Activated CD8-positive, alpha-beta T cell treated with anti-CD3 and anti-CD28 coated beads, Interleukin-2, amount 10 ng/mL, durations not matched to agents 7 days and 5 days (primary cell): ENCODE results near the gene FOXO1. TPM values are rescaled to one million over a fixed set of nuclear protein-coding genes. Genes with fewer than 3 reads are reported as not detected.
A peak's percentile ranks its signal among the peaks of the same experiment; 100 is the strongest.
"Not testable (repeated sequence)": the region's sequence is repeated elsewhere in the genome, so short reads cannot be mapped to it uniquely, and the experiment has no call there.

Source experiments
- ATAC-seq: fragments of 150-1000 bp; cut with Tn5 transposase; one replicate; pipeline ENCODE4 v1.10.0; 2021; ENCODE audit warnings: moderate library complexity
- CTCF ChIA-PET: fragments of 350-600 bp; sonication (Branson Sonifier 250); formaldehyde crosslinking; loops from one replicate; lab custom pipeline; 2021; ENCODE audit warnings: antibody characterized with exemption; lab: Charles Lee
- POLR2A ChIA-PET: fragments of 350-600 bp; sonication (Branson Sonifier 250); formaldehyde crosslinking; loops from one replicate; lab custom pipeline; 2021; ENCODE audit warnings: antibody characterized with exemption; lab: Charles Lee
- DNase-seq: peaks from one replicate; pipeline ENCODE4 v3.0.0-alpha.2; 2020
- H3K27ac Mint-ChIP-seq: one replicate; pipeline ENCODE4 v1.8.0; 2021; ENCODE audit warnings: mild to moderate bottlenecking, mixed read lengths
- H3K27me3 Mint-ChIP-seq: one replicate; pipeline ENCODE4 v1.8.0; 2021; ENCODE audit warnings: low read depth, mixed read lengths
- H3K36me3 Mint-ChIP-seq: one replicate; pipeline ENCODE4 v1.8.0; 2021; ENCODE audit warnings: low read depth, mixed read lengths
- H3K4me1 Mint-ChIP-seq: one replicate; pipeline ENCODE4 v1.8.0; 2021; ENCODE audit warnings: low read depth, mixed read lengths
- H3K4me3 Mint-ChIP-seq: one replicate; pipeline ENCODE4 v1.8.0; 2021; ENCODE audit warnings: mild to moderate bottlenecking, mixed read lengths
- H3K9me3 Mint-ChIP-seq: one replicate; pipeline ENCODE4 v1.8.0; 2022; ENCODE audit warnings: mixed read lengths; ENCODE audit not compliant: insufficient read depth
- total RNA-seq, 2 experiments: library from RNA; stranded (reverse); gene quantifications; one replicate each; pipeline ENCODE4 v1.2.3, GENCODE V29; 2021

FOXO1 gene
- total RNA-seq, 2 experiments from 2014 or later: 23.1 to 24.0 TPM

DNA sequence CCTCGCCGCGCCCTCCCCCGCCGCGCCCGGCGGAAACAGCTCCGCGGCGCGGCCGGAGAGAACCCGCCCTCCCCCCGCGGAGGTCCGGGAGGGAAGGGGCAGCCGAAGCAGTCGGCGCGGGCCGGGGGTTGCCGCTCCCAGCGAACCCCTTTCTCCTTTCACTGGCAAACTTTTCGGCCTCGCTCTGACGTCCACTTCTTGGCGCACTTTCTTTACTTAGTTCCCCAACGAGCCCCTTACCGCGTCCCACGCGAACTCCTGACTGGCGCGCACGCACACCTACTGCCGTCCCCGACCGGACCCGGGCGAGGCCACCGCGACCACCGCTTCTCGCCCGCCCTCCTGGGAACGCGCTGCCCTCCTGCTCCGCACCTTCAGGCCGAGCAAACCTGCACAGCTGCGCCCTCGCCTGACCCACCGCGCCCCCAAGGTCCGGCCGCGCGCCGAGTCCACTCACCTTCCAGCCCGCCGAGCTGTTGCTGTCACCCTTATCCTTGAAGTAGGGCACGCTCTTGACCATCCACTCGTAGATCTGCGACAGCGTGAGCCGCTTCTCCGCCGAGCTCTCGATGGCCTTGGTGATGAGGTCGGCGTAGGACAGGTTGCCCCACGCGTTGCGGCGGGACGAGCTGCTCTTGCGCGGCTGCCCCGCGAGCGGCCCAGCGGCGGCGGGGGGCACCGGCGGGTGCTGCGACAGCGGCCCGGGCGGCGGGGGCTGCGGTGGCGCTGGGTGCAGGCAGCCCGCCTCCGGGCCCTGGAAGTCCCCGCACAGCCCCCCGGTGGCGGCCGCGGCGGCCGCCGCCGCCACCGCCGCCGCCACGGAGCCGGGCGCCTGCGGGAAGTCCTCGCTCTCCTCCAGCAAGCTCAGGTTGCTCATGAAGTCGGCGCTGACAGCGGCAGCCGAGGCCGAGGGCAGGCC lies 1.1 kb downstream of the FOXO1 start:
- CTCF ChIA-PET: interaction anchor here (0.8 to 1.4 kb wide), 5 partner anchors 47 to 723 kb away, joined by 3 to 5 read pairs (median 4); no protein-coding TSS in a partner anchor
- H3K4me3 Mint-ChIP-seq: peak overlapping the region; percentile 90
- POLR2A ChIA-PET: interaction anchor here (0.7 to 3.7 kb wide), 27 partner anchors 10 to 564 kb away, joined by 3 to 24 read pairs (median 5); no protein-coding TSS in a partner anchor
- H3K4me1 Mint-ChIP-seq: peaks cover 52% of the 10 kb centered on the region
- H3K9me3 Mint-ChIP-seq: no peaks in the 10 kb centered on the region
- H3K36me3 Mint-ChIP-seq: peaks cover 21% of the 10 kb centered on the region
- DNase-seq (peak; percentile 54), ATAC-seq (peak; percentile 9)
- peak overlapping the region; percentile 91 for H3K27ac Mint-ChIP-seq
- no peaks in the 10 kb centered on the region for H3K27me3 Mint-ChIP-seq

DNA sequence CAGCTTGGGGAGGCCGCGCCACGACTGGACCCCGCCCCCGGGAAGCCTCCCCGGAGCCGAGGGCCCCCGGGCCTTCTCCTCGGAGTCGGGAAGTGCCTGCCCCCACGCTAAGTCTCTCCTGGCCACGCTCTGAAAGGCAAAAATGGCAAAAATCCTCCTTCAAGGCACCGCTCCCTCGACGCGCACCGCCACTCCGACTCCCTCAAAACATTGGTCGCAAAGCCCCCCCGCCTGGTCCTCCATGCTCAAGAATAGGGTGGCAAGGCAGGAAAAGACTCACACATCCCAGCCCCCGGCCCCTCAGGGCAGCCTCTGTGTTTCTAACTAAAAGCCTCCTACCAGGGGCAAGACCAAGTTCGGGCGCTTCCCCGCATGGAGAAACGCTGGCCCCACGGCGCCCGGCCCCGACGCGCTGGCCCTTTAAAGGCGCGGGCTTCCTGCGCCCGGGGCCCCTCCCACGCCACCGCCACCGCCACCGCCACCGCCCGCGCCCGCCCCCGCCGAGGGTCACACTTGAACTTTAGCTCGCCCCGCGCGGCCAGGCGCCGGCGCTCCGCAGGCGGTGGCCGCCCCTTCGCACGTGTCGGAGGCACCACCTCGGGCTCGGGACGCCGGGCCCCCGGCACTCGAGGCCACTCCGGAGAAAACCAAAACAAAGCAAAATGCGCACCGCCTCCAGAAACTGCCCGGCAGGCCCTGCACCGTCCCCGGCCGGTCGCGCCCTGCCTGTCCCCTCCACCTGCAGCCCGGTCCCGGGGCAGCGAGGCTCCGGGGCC lies 1.9 kb downstream of the FOXO1 start:
- CTCF ChIA-PET: interaction anchor here (0.8 to 1.4 kb wide), 7 partner anchors 27 to 722 kb away, joined by 3 to 10 read pairs (median 3); no protein-coding TSS in a partner anchor
- Mint-ChIP-seq H3K27me3 (no peaks in the 10 kb centered on the region), H3K9me3 (no peaks in the 10 kb centered on the region), H3K4me3 (peak overlapping the region; percentile 91), H3K27ac (peak overlapping the region; percentile 98), H3K36me3 (peaks cover 26% of the 10 kb centered on the region), H3K4me1 (peaks cover 55% of the 10 kb centered on the region)
- DNase-seq (peak; percentile 75), ATAC-seq (peak; percentile 29)
- POLR2A ChIA-PET: interaction anchor here (0.7 to 3.7 kb wide), 35 partner anchors 8 to 613 kb away, joined by 3 to 24 read pairs (median 4); no protein-coding TSS in a partner anchor

DNA sequence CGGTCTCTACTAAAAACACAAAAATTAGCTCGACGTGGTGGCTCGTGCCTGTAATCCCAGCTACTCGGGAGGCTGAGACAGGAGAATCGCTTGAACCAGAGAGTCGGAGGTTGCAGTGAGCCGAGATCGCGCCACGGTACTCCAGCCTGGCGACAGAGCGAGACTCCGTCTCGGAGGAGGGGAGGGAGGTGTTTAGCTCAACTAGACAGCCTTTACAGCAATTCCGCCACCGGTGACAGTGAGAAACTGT lies 2.4 kb downstream of the FOXO1 start:
- peak overlapping the region; percentile 91 for H3K4me3 Mint-ChIP-seq
- not testable (repeated sequence) for H3K27me3 Mint-ChIP-seq, H3K9me3 Mint-ChIP-seq
- peaks cover 26% of the 10 kb centered on the region for H3K36me3 Mint-ChIP-seq
- peaks cover 58% of the 10 kb centered on the region for H3K4me1 Mint-ChIP-seq
- H3K27ac Mint-ChIP-seq: peak overlapping the region; percentile 98
- ChIA-PET POLR2A (interaction anchor here (0.6 to 3.7 kb wide), 27 partner anchors 9 to 613 kb away, joined by 3 to 24 read pairs (median 4); no protein-coding TSS in a partner anchor), CTCF (interaction anchor here (0.8 to 1.3 kb wide), 5 partner anchors 26 to 595 kb away, joined by 3 to 10 read pairs (median 3); no protein-coding TSS in a partner anchor)
- DNase-seq: peak; percentile 86
- ATAC-seq: peak; percentile 49

DNA sequence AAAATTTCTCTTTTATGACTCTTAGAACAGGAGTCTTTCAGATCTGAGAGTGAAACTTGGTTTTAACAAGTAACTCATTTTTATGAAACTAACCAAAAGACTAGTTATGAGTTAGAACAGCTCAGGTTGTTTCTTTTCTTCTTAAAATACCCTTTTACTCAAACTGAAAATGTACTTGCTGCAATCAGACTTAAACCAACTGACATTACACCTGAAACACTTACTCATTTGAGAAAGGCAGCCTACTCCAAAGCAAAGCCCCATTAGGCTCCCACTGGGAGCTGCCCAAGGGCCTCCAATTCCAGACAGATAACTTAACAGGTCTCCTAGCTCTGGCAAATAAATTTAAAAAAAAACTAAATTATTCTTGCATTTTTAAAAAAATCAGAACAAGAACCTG lies 3.6 kb downstream of the FOXO1 start:
- Mint-ChIP-seq H3K36me3 (peaks cover 32% of the 10 kb centered on the region), H3K4me1 (peaks cover 58% of the 10 kb centered on the region), H3K27me3 (no peaks in the 10 kb centered on the region), H3K27ac (peak overlapping the region; percentile 98), H3K4me3 (peak overlapping the region; percentile 91), H3K9me3 (peaks cover 4% of the 10 kb centered on the region)
- ATAC-seq (no peak), DNase-seq (no peak)
- ChIA-PET POLR2A (interaction anchor here (0.6 to 3.7 kb wide), 5 partner anchors 15 to 274 kb away, joined by 3 to 11 read pairs (median 4); no protein-coding TSS in a partner anchor), CTCF (interaction anchor here (1.2 to 1.4 kb wide), 2 partner anchors 21 to 49 kb away, joined by 3 read pairs; no protein-coding TSS in a partner anchor)

DNA sequence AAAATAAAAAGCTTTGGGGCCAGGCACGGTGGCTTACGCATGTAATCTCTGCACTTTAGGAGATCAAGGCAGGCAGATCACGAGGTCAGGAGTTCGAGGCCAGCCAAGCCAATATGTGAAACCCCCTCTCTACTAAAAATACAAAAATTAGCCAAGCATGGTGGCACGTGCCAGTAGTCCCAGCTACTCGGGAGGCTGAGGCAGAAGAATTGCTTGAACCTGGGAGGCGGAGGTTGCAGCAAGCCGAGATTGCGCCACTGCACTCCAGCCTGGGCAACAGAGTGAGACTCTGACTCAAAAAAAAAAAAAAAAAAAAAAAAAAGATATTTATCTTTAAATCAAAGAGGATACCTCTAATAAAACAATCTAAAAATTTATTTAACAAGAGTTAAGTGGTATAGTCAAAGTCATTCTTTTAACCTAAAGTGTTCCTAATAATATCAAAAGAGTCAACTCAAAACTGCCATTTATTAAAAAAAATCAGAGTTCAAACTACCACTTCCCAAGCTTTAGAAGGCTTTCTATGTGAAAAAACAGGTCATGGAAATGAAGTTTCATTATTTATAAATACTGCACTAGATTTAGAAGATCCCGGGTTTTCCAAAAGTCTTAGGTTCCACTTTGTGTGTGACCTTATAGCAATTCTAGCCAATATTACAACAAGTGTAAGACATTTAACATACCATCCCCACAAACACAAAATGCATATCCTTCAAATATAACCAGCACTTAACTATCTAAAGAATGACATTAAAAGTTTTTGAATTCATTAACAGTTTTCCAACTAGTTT lies 4.4 kb downstream of the FOXO1 start:
- Mint-ChIP-seq H3K27me3 (no peaks in the 10 kb centered on the region), H3K9me3 (peaks cover 4% of the 10 kb centered on the region), H3K4me1 (peaks cover 59% of the 10 kb centered on the region), H3K27ac (peak overlapping the region; percentile 98), H3K36me3 (peaks cover 38% of the 10 kb centered on the region), H3K4me3 (peak overlapping the region; percentile 91)
- DNase-seq (no peak), ATAC-seq (no peak)
- ChIA-PET CTCF (interaction anchor here (1.2 to 1.4 kb wide), 2 partner anchors 22 to 49 kb away, joined by 3 read pairs; no protein-coding TSS in a partner anchor), POLR2A (interaction anchor here (0.6 to 3.7 kb wide), 4 partner anchors 14 to 272 kb away, joined by 3 to 11 read pairs (median 4); no protein-coding TSS in a partner anchor)

DNA sequence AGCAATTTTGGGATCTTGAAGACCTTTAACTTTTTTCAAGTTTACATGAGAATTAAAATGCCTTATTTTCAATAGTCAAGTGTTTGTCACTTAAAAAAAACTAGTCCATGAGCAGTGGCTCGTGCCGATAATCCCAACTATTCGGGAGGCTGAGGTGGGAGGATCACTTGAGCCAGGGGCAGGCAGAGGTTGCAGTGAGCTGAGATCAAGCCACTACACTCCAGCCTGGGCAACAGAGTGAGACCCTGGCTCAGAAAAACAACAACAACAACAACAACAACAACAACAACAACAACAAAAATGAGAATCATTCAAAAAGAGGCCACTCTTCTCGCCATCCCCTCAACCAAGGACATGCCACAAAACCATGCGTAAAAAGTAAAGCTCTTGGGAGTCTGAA lies 5.7 kb downstream of the FOXO1 start:
- DNase-seq (no peak), ATAC-seq (no peak)
- Mint-ChIP-seq H3K36me3 (peaks cover 42% of the 10 kb centered on the region), H3K4me3 (no peak overlapping the region), H3K9me3 (peaks cover 4% of the 10 kb centered on the region), H3K4me1 (peaks cover 70% of the 10 kb centered on the region), H3K27ac (no peak overlapping the region), H3K27me3 (no peaks in the 10 kb centered on the region)
- CTCF ChIA-PET: interaction anchor here (1.3 kb wide), 1 partner anchor 591 kb away, joined by 5 read pairs; no protein-coding TSS in a partner anchor
- POLR2A ChIA-PET: interaction anchor here (0.6 to 0.9 kb wide), 2 partner anchors 14 to 48 kb away, joined by 3 read pairs; no protein-coding TSS in a partner anchor

GRCh38 chr13:40660141-40660664 lies 6.2 kb downstream of the FOXO1 start:
- Mint-ChIP-seq H3K27ac (no peak overlapping the region), H3K36me3 (peaks cover 39% of the 10 kb centered on the region), H3K4me3 (no peak overlapping the region), H3K27me3 (no peaks in the 10 kb centered on the region), H3K9me3 (peaks cover 4% of the 10 kb centered on the region), H3K4me1 (peaks cover 72% of the 10 kb centered on the region)
- no peak for ATAC-seq
- ChIA-PET POLR2A (no interaction called here), CTCF (interaction anchor here (1.0 to 1.3 kb wide), 2 partner anchors 20 to 591 kb away, joined by 3 to 5 read pairs; no protein-coding TSS in a partner anchor)
- no peak for DNase-seq

- peaks cover 84% of the 10 kb centered on the region for H3K4me1 Mint-ChIP-seq
- DNase-seq: no peak
- ChIA-PET CTCF (interaction anchor here (1.3 kb wide), 1 partner anchor 11 kb away, joined by 5 read pairs; no protein-coding TSS in a partner anchor), POLR2A (no interaction called here)
- H3K27ac Mint-ChIP-seq: no peak overlapping the region
- H3K27me3 Mint-ChIP-seq: no peaks in the 10 kb centered on the region
- peaks cover 42% of the 10 kb centered on the region for H3K36me3 Mint-ChIP-seq
- no peak overlapping the region for H3K4me3 Mint-ChIP-seq
- ATAC-seq: no peak
- peaks cover 4% of the 10 kb centered on the region for H3K9me3 Mint-ChIP-seq
Measured at GRCh38 chr13:40657951-40658350, 8.5 kb downstream of the FOXO1 start.

DNA sequence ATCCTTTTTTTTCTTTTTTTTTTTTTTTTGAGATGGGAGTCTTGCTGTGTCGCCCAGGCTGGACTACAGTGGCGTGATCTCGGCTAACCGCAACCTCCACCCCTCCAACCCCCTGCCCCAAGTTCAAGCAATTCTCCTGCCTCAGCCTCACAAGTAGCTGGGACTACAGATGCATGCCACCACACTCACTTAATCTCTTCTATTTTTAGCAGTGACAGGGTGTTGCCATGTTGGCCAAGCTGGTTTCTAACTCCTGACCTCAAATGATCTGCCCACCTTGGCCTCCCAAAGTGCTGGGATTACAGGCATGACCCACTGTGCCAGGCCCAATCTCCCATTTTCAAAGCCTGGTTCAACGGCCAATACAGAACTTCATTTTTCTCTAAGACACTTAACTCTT lies 9.1 kb downstream of the FOXO1 start:
- ATAC-seq (no peak), DNase-seq (no peak)
- CTCF ChIA-PET: interaction anchor here (1.3 kb wide), 1 partner anchor 11 kb away, joined by 5 read pairs; no protein-coding TSS in a partner anchor
- H3K4me3 Mint-ChIP-seq: no peak overlapping the region
- H3K27me3 Mint-ChIP-seq: no peaks in the 10 kb centered on the region
- peaks cover 42% of the 10 kb centered on the region for H3K36me3 Mint-ChIP-seq
- peaks cover 4% of the 10 kb centered on the region for H3K9me3 Mint-ChIP-seq
- H3K27ac Mint-ChIP-seq: no peak overlapping the region
- POLR2A ChIA-PET: no interaction called here
- peaks cover 84% of the 10 kb centered on the region for H3K4me1 Mint-ChIP-seq

DNA sequence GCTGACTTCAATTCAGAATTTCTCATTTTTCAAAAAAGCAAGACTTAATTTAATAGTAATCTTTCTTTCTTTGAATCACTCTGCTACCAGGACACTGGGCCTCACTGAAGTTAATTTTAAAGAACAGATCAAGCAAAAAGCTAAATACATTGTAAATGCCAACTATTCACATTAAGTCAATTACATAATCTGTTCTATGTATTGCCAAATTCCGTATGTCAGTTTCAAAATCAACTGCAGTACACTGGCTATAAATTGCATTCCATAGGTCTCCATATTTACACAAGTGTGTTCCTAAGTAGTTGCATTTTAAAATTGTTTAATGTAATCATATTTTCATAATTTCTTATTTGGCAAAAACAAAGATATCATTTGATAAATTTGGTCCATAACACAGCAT lies 10.1 kb downstream of the FOXO1 start:
- Mint-ChIP-seq H3K27me3 (no peaks in the 10 kb centered on the region), H3K4me3 (no peak overlapping the region), H3K4me1 (peaks cover 84% of the 10 kb centered on the region), H3K36me3 (peaks cover 46% of the 10 kb centered on the region), H3K9me3 (peaks cover 4% of the 10 kb centered on the region), H3K27ac (no peak overlapping the region)
- no peak for ATAC-seq
- no peak for DNase-seq
- POLR2A ChIA-PET: interaction anchor here (1.9 kb wide), 1 partner anchor 8 kb away, joined by 6 read pairs; no protein-coding TSS in a partner anchor
- CTCF ChIA-PET: no interaction called here
